GM12878 (cell line): Measurements from ENCODE around the gene PRRT4. TPM values are rescaled to one million over a fixed set of nuclear protein-coding genes. Genes with fewer than 3 reads are reported as not detected.

ENCODE experiments used
- ATAC-seq: fragments of 200-7000 bp; cut with Tn5 transposase; 3 replicates; pipeline ENCODE4 v1.9.1; 2020; ENCODE audit warnings: mild to moderate bottlenecking, moderate library complexity
- BruUV-seq: library from RNA; stranded (reverse); fragments of 400-500 nt; replicated peaks from 2 replicates; lab custom pipeline; 2021; lab: Mats Ljungman, UMichigan
- CTCF ChIA-PET: fragments of 300-600 bp; sonication (Branson Sonifier 250); formaldehyde crosslinking; extraction: SDS; loops from one replicate; lab custom pipeline; 2021; ENCODE audit warnings: inconsistent platforms; lab: Yijun Ruan, JAX
- POLR2A ChIA-PET: fragments of 350-600 bp; formaldehyde crosslinking; extraction: SDS; loops from one replicate; lab custom pipeline; 2021; ENCODE audit warnings: inconsistent platforms; lab: Charles Lee
- RAD21 ChIA-PET: fragments of 300-600 bp; sonication (Branson Sonifier 250); formaldehyde crosslinking; loops from one replicate; lab custom pipeline; 2023; ENCODE audit warnings: antibody characterized with exemption; ENCODE audit not compliant: unreplicated experiment; lab: Charles Lee
- SMC1A ChIA-PET: fragments of 300-600 bp; sonication (Branson Sonifier 250); formaldehyde crosslinking; loops from one replicate; lab custom pipeline; 2023; ENCODE audit not compliant: unreplicated experiment, uncharacterized antibody; lab: Charles Lee
- DNase-seq: peaks from one replicate; pipeline ENCODE4 v3.0.0-alpha.2; 2011; ENCODE audit warnings: low read depth, low spot score
- FAIRE-seq: peaks from 3 replicates; lab custom pipeline; 2011; peaks lifted over from hg19 to GRCh38; lab: Jason Lieb, UNC
- H2AFZ ChIP-seq: 2 replicates; pipeline ENCODE4 v1.6.0; 2011; ENCODE audit warnings: low read depth, low read length, control low read depth; ENCODE audit not compliant: control insufficient read depth
- H3K27ac ChIP-seq: 2 replicates; pipeline ENCODE4 v1.5.1; 2011; ENCODE audit warnings: control low read depth; ENCODE audit not compliant: control insufficient read depth, insufficient read depth
- H3K27me3 ChIP-seq, 2 experiments: replicated peaks in 1 of 2; 2 replicates each; pipeline versions ENCODE4 v1.6.0 to v1.6.1; 2011; ENCODE audit warnings: low read length in 1 of 2; ENCODE audit not compliant: control insufficient read depth in 2 of 2, insufficient read depth in 2 of 2
- H3K36me3 ChIP-seq, 2 experiments: 2 replicates each; pipeline ENCODE4 v1.5.1; 2011; ENCODE audit warnings: low read length in 1 of 2; ENCODE audit not compliant: control insufficient read depth in 2 of 2, insufficient read depth in 2 of 2
- H3K4me1 ChIP-seq: 2 replicates; pipeline ENCODE4 v1.6.1; 2011; ENCODE audit warnings: mild to moderate bottlenecking, low read length, moderate library complexity, mixed read lengths; ENCODE audit not compliant: control insufficient read depth, insufficient read depth
- H3K4me2 ChIP-seq: 2 replicates; pipeline ENCODE4 v1.6.0; 2011; ENCODE audit warnings: control low read depth; ENCODE audit not compliant: control insufficient read depth, insufficient read depth
- H3K4me3 ChIP-seq: fragments of 200-600 bp; sonication (generic); 2 replicates; pipeline ENCODE4 v1.5.1; 2016
- H3K79me2 ChIP-seq: 2 replicates; pipeline ENCODE4 v1.6.0; 2011; ENCODE audit warnings: low read length; ENCODE audit not compliant: control insufficient read depth, insufficient read depth
- H3K9ac ChIP-seq: 2 replicates; pipeline ENCODE4 v1.8.0; 2011; ENCODE audit warnings: low read length, control low read depth, mixed read lengths; ENCODE audit not compliant: control insufficient read depth, insufficient read depth
- H3K9me3 ChIP-seq: replicated peaks from 3 replicates; pipeline ENCODE4 v1.5.1; 2011; ENCODE audit warnings: mild to moderate bottlenecking, low read length; ENCODE audit not compliant: control insufficient read depth, insufficient read depth
- H4K20me1 ChIP-seq: 2 replicates; pipeline ENCODE4 v1.6.0; 2011; ENCODE audit not compliant: control insufficient read depth, insufficient read depth
- CEBPB ChIP-seq, 2 experiments: fragments of 150-350 bp in 1 of 2; IDR thresholded peaks; 2 replicates each; pipeline ENCODE4 v1.6.1; 2012 to 2014; ENCODE audit warnings: low read depth in 2 of 2, low read length in 2 of 2, borderline replicate concordance in 1 of 2, inconsistent platforms in 1 of 2
- CHD2 ChIP-seq: IDR thresholded peaks from 2 replicates; pipeline ENCODE4 v1.6.1; 2011; ENCODE audit warnings: low read depth, low read length, improper control_type of control experiment, borderline replicate concordance
- EED ChIP-seq: sonication (generic); IDR thresholded peaks from 2 replicates; pipeline ENCODE4 v1.6.1; 2016; ENCODE audit warnings: antibody characterized with exemption, low read depth
- HDAC6 ChIP-seq: fragments of 200-600 bp; sonication (generic); IDR thresholded peaks from one replicate; pipeline ENCODE4 v1.8.0; 2017; ENCODE audit warnings: antibody characterized with exemption; ENCODE audit not compliant: unreplicated experiment
- HDGF ChIP-seq: fragments of 450-650 bp; IDR thresholded peaks from 2 replicates; pipeline ENCODE4 v1.6.1; 2016; ENCODE audit warnings: antibody characterized with exemption
- JUND ChIP-seq: IDR thresholded peaks from 2 replicates; pipeline ENCODE4 v1.6.1; 2012; ENCODE audit warnings: low read depth, mild to moderate bottlenecking, low read length, improper control_type of control experiment, moderate library complexity
- KLF5 ChIP-seq: fragments of 450-650 bp; IDR thresholded peaks from 2 replicates; pipeline ENCODE4 v1.6.1; 2014; ENCODE audit warnings: mild to moderate bottlenecking; ENCODE audit not compliant: partially characterized antibody
- MTA3 ChIP-seq: IDR thresholded peaks from 2 replicates; pipeline ENCODE4 v1.6.1; 2012; ENCODE audit warnings: low read length, inconsistent platforms, borderline replicate concordance
- NFYA ChIP-seq: IDR thresholded peaks from 2 replicates; pipeline ENCODE4 v1.6.1; 2011; ENCODE audit warnings: low read depth, mild to moderate bottlenecking, low read length, improper control_type of control experiment, borderline replicate concordance
- PML ChIP-seq: IDR thresholded peaks from 2 replicates; pipeline ENCODE4 v1.6.1; 2012; ENCODE audit warnings: low read length, inconsistent platforms
- POLR2AphosphoS2 ChIP-seq: IDR thresholded peaks from 2 replicates; pipeline ENCODE4 v1.6.1; 2011; ENCODE audit warnings: low read depth, mild to moderate bottlenecking, low read length, improper control_type of control experiment, moderate library complexity
- SIX5 ChIP-seq: IDR thresholded peaks from 2 replicates; pipeline ENCODE4 v1.6.1; 2011; ENCODE audit warnings: mild to moderate bottlenecking, low read depth, low read length, moderate library complexity; ENCODE audit not compliant: severe bottlenecking
- STAT3 ChIP-seq: IDR thresholded peaks from 2 replicates; pipeline ENCODE4 v1.6.1; 2011; ENCODE audit warnings: low read depth, low read length, improper control_type of control experiment
- YBX1 ChIP-seq: fragments of 450-650 bp; IDR thresholded peaks from 2 replicates; pipeline ENCODE4 v1.6.1; 2016; ENCODE audit warnings: antibody characterized with exemption
- WGBS: methylation state at CpG from one replicate; pipeline ENCODE4 v1.1.6; 2016; ENCODE audit warnings: low lambda C conversion rate; ENCODE audit not compliant: insufficient replicate concordance, insufficient coverage; ENCODE audit errors: missing lambda C conversion rate; 5-methylcytosine and 5-hydroxymethylcytosine counted together
- in situ Hi-C: fragments of 300-500 bp; cut with MboI; formaldehyde crosslinking; loops from 9 replicates; pipeline ENCODE4 v1.14.3; 2018; ENCODE audit warnings: mixed read lengths
- intact Hi-C: fragments of 100-400 bp; cut with micrococcal nuclease; formaldehyde crosslinking; loops from one replicate; pipeline ENCODE4 v1.14.2; 2022; ENCODE audit not compliant: unreplicated experiment
- polyA plus RNA-seq, 11 experiments: library from polyadenylated mRNA; depleted of rRNA in 4 of 11; unstranded in 6 of 11; stranded (reverse) in 5 of 11; fragments of >200 nt; fragmentation: Nextera tagmentation in 4 of 11; fragmentation: Illumina TruSeq in 1 of 11; extraction: Ambion mirVana in 4 of 11; extraction: Trizol in 1 of 11; gene quantifications; 1 replicate in 1 of 11; 2 replicates in 10 of 11; pipeline versions ENCODE4 v1.2.1 to v1.2.3, GENCODE V29; 2011 to 2016; ENCODE audit warnings: inconsistent platforms in 2 of 11, missing spikeins in 2 of 11, low read depth in 1 of 11
- total RNA-seq, 4 experiments: library from RNA; depleted of rRNA in 3 of 4; stranded (reverse); fragments of >200 nt in 3 of 4; fragmentation: Illumina TruSeq in 1 of 4; extraction: Trizol in 1 of 4; gene quantifications; 2 replicates each; pipeline versions ENCODE4 v1.2.1 to v1.2.3, GENCODE V29; 2013 to 2021
- TF ChIP-seq, protein P1 (sequence below): fragments of 450-650 bp; IDR thresholded peaks from 2 replicates; pipeline ENCODE4 v1.6.1; 2018; ENCODE audit warnings: mild to moderate bottlenecking, low read depth, moderate library complexity; ENCODE audit not compliant: partially characterized antibody
- TF ChIP-seq, protein P2 (sequence below): fragments of 150-350 bp; IDR thresholded peaks from 2 replicates; pipeline ENCODE4 v1.6.1; 2016; ENCODE audit warnings: low read depth, low read length
- TF ChIP-seq, protein P3 (sequence below): fragments of 150-350 bp; IDR thresholded peaks from 2 replicates; pipeline ENCODE4 v1.6.1; 2014; ENCODE audit warnings: mild to moderate bottlenecking, low read depth, low read length

The PRRT4 gene
- total and polyA plus RNA-seq, 10 of the 15 experiments (the other 5 are each of a cell fraction or from before 2014, with no cell fraction given) = not detected

DNA sequence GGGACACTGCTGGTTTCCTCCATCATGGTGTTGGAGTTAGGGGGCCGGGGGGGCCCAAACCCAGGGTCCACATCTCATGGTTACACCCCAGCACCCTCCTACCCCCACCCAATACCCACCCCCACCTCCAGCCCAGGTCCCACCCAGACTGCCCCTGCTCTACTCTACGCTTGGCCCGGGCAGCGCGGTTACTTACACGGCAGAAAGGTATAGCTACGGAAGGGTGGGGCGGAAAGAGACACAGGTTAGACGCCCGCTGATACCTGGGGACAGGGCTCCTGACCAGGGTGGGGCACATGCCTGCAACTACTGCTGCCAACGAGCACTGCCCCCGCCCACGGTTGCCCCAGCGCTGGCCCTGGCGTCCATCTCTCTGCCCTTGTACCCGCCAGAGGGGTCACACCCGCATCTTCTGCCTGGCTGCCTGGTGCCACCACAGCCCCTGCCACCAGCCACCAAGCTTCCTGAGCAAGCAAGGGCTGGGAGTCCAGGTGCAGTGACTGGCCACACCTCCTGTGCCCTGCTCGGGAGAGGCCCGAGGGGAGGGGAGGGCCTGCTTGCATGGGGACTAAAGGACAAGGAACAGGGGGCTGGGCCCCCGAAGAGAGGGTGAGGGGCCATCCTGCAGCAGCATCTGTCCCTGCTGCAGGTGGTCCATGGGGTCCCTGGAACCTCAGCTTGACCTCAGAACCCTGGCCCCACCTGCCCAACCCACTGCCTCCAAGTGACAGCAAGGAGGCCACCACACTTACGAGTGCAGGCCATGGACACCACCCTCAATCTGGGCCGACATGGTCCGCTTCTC is 32.2 kb upstream of the PRRT4 start:
- intact Hi-C loops = no loop called here
- Histone ChIP-seq H3K9ac (no peak overlapping the region), H3K36me3 (peaks cover 6 to 9% of the 10 kb centered on the region in 2 experiments; a peak in 3 of 4 replicates), H3K4me2 (no peak overlapping the region), H3K27me3 (no peaks in the 10 kb centered on the region), H3K79me2 (no peaks in the 10 kb centered on the region), H3K9me3 (no peaks in the 10 kb centered on the region), H2AFZ (no peak overlapping the region), H3K4me1 (no peaks in the 10 kb centered on the region), H4K20me1 (no peaks in the 10 kb centered on the region), H3K27ac (no peak overlapping the region), H3K4me3 (no peak overlapping the region)
- ATAC-seq (no peak), FAIRE-seq (no peak), DNase-seq (no peak)
- in situ Hi-C loops = no loop called here
- 96% methylated on average over 21 of the region's 23 CpGs for WGBS
- ChIA-PET CTCF (interaction anchor here (1.1 kb wide), 1 partner anchor 31 kb away, joined by 3 read pairs; no protein-coding TSS in a partner anchor), POLR2A (interaction anchor here (0.6 kb wide), 1 partner anchor 15 kb away, joined by 3 read pairs; no protein-coding TSS in a partner anchor), RAD21 (no interaction called here), SMC1A (interaction anchor here (1.0 kb wide), 1 partner anchor 68 kb away, joined by 3 read pairs; no protein-coding TSS in a partner anchor)
- BruUV-seq = no TSS peak
- no peak for TF ChIP-seq CEBPB (IDR thresholded peaks at IDR 0.05; ENCODE audit: borderline replicate concordance in 1 of 2, low read depth in 2 of 2, low read length in 2 of 2)
- no peak for TF ChIP-seq NFYA
- TF ChIP-seq, protein P1, sequence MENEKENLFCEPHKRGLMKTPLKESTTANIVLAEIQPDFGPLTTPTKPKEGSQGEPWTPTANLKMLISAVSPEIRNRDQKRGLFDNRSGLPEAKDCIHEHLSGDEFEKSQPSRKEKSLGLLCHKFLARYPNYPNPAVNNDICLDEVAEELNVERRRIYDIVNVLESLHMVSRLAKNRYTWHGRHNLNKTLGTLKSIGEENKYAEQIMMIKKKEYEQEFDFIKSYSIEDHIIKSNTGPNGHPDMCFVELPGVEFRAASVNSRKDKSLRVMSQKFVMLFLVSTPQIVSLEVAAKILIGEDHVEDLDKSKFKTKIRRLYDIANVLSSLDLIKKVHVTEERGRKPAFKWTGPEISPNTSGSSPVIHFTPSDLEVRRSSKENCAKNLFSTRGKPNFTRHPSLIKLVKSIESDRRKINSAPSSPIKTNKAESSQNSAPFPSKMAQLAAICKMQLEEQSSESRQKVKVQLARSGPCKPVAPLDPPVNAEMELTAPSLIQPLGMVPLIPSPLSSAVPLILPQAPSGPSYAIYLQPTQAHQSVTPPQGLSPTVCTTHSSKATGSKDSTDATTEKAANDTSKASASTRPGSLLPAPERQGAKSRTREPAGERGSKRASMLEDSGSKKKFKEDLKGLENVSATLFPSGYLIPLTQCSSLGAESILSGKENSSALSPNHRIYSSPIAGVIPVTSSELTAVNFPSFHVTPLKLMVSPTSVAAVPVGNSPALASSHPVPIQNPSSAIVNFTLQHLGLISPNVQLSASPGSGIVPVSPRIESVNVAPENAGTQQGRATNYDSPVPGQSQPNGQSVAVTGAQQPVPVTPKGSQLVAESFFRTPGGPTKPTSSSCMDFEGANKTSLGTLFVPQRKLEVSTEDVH = no peak
- no peak for TF ChIP-seq MTA3
- TF ChIP-seq HDGF = no peak
- no peak for TF ChIP-seq EED
- no peak for TF ChIP-seq HDAC6
- no peak for TF ChIP-seq POLR2AphosphoS2
- no peak for TF ChIP-seq KLF5
- no peak for TF ChIP-seq YBX1
- TF ChIP-seq, protein P2, sequence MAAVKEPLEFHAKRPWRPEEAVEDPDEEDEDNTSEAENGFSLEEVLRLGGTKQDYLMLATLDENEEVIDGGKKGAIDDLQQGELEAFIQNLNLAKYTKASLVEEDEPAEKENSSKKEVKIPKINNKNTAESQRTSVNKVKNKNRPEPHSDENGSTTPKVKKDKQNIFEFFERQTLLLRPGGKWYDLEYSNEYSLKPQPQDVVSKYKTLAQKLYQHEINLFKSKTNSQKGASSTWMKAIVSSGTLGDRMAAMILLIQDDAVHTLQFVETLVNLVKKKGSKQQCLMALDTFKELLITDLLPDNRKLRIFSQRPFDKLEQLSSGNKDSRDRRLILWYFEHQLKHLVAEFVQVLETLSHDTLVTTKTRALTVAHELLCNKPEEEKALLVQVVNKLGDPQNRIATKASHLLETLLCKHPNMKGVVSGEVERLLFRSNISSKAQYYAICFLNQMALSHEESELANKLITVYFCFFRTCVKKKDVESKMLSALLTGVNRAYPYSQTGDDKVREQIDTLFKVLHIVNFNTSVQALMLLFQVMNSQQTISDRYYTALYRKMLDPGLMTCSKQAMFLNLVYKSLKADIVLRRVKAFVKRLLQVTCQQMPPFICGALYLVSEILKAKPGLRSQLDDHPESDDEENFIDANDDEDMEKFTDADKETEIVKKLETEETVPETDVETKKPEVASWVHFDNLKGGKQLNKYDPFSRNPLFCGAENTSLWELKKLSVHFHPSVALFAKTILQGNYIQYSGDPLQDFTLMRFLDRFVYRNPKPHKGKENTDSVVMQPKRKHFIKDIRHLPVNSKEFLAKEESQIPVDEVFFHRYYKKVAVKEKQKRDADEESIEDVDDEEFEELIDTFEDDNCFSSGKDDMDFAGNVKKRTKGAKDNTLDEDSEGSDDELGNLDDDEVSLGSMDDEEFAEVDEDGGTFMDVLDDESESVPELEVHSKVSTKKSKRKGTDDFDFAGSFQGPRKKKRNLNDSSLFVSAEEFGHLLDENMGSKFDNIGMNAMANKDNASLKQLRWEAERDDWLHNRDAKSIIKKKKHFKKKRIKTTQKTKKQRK = no peak
- no peak for TF ChIP-seq STAT3
- TF ChIP-seq, protein P3, sequence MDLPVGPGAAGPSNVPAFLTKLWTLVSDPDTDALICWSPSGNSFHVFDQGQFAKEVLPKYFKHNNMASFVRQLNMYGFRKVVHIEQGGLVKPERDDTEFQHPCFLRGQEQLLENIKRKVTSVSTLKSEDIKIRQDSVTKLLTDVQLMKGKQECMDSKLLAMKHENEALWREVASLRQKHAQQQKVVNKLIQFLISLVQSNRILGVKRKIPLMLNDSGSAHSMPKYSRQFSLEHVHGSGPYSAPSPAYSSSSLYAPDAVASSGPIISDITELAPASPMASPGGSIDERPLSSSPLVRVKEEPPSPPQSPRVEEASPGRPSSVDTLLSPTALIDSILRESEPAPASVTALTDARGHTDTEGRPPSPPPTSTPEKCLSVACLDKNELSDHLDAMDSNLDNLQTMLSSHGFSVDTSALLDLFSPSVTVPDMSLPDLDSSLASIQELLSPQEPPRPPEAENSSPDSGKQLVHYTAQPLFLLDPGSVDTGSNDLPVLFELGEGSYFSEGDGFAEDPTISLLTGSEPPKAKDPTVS = no peak
- TF ChIP-seq SIX5 = no peak
- no peak for TF ChIP-seq JUND
- TF ChIP-seq CHD2 = no peak
- TF ChIP-seq PML = no peak
